ENCODE data around the gene NID2.

DNA sequence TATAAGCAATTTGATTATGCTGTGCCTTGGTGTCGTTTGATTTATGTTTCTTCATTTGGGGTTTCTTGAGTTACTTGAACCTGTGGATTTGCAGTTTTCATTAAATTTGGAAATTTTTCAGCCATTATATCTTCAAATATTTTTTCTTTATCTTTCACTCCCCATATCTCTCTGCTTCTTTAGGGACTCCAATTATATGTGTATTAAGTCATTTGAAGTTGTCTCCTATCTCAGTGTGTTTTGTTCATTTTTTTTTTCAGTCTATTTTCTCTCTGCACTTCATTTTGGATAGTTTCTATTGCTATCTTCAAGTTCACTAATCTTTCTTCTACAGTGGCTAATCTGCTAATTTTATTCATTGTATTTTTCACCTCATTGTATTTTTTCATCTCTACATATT lies 108.9 kb downstream of the NID2 start:
- TF ChIP-seq, protein P1, sequence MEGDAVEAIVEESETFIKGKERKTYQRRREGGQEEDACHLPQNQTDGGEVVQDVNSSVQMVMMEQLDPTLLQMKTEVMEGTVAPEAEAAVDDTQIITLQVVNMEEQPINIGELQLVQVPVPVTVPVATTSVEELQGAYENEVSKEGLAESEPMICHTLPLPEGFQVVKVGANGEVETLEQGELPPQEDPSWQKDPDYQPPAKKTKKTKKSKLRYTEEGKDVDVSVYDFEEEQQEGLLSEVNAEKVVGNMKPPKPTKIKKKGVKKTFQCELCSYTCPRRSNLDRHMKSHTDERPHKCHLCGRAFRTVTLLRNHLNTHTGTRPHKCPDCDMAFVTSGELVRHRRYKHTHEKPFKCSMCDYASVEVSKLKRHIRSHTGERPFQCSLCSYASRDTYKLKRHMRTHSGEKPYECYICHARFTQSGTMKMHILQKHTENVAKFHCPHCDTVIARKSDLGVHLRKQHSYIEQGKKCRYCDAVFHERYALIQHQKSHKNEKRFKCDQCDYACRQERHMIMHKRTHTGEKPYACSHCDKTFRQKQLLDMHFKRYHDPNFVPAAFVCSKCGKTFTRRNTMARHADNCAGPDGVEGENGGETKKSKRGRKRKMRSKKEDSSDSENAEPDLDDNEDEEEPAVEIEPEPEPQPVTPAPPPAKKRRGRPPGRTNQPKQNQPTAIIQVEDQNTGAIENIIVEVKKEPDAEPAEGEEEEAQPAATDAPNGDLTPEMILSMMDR (conservative IDR thresholded peaks at IDR 0.05 in 1 of 2, IDR thresholded peaks at IDR 0.05 in 1 of 2; ENCODE audit: low read depth in 1 of 2, low read length in 2 of 2) = no peak
- no peak for TF ChIP-seq EZH2 (IDR thresholded peaks at IDR 0.05; ENCODE audit: low read length, missing control alignments)
